GM18907 (cell line): ENCODE measurements around the gene SLC7A4.
"Not testable (repeated sequence)": the region's sequence is repeated elsewhere in the genome, so short reads cannot be mapped to it uniquely, and the experiment has no call there.

Source experiments
- ATAC-seq: cut with Tn5 transposase; IDR thresholded peaks from one replicate; pipeline ENCODE4 v1.9.1; 2021; ENCODE audit warnings: mild to moderate bottlenecking, moderate library complexity; ENCODE audit not compliant: unreplicated experiment

Gene SLC7A4

GRCh38 chr22:21022955-21023614, 9.3 kb downstream of the SLC7A4 start:
- no peak for ATAC-seq

GRCh38 chr22:21022507-21022906, 9.9 kb downstream of the SLC7A4 start:
- ATAC-seq: no peak

GRCh38 chr22:21020802-21021429, 11.4 kb downstream of the SLC7A4 start:
- ATAC-seq: no peak

- ATAC-seq: no peak
These were observed 14.0 kb downstream of the SLC7A4 start for GRCh38 chr22:21018314-21018713.

- ATAC-seq: no peak
These were observed 15.5 kb downstream of the SLC7A4 start for GRCh38 chr22:21016644-21017420.

- no peak for ATAC-seq
These were observed 16.8 kb downstream of the SLC7A4 start for GRCh38 chr22:21015466-21016006.

GRCh38 chr22:21014726-21015465, 17.5 kb downstream of the SLC7A4 start, which contains the start of gene P2RX6:
Gene P2RX6, plus strand, starts transcription at chr22:21015165. Its CDS starts 10 bp downstream, at chr22:21015175.
- ATAC-seq: no peak

GRCh38 chr22:21014202-21014725, 18.1 kb downstream of the SLC7A4 start:
- peak; percentile 75 for ATAC-seq

GRCh38 chr22:21013657-21014201, 18.6 kb downstream of the SLC7A4 start:
- peak; percentile 13 for ATAC-seq

- no peak for ATAC-seq
These were observed 19.6 kb downstream of the SLC7A4 start for GRCh38 chr22:21012446-21013407.

- no peak for ATAC-seq
These were observed 21.8 kb downstream of the SLC7A4 start for GRCh38 chr22:21010426-21011113.

GRCh38 chr22:21009638-21010425, 22.5 kb downstream of the SLC7A4 start:
- no peak for ATAC-seq

- not testable (repeated sequence) for ATAC-seq
These were observed 23.2 kb downstream of the SLC7A4 start for GRCh38 chr22:21009208-21009607.

- no peak for ATAC-seq
These were observed 28.6 kb downstream of the SLC7A4 start for GRCh38 chr22:21003782-21004181.

GRCh38 chr22:21001601-21002325, 30.6 kb downstream of the SLC7A4 start, which contains the start of gene THAP7:
Gene THAP7, minus strand, starts transcription at chr22:21002118. Its CDS starts 207 bp downstream, at chr22:21001911.
- peak; percentile 89 for ATAC-seq

- ATAC-seq: no peak
These were observed 31.3 kb downstream of the SLC7A4 start for GRCh38 chr22:21000987-21001600.
